HG03108 (cell line): ENCODE measurements around the gene SH3GL1.

Source experiments
- ATAC-seq: cut with Tn5 transposase; IDR thresholded peaks from one replicate; pipeline ENCODE4 v1.9.1; 2021; ENCODE audit warnings: moderate library complexity; ENCODE audit not compliant: unreplicated experiment

SH3GL1 gene

DNA sequence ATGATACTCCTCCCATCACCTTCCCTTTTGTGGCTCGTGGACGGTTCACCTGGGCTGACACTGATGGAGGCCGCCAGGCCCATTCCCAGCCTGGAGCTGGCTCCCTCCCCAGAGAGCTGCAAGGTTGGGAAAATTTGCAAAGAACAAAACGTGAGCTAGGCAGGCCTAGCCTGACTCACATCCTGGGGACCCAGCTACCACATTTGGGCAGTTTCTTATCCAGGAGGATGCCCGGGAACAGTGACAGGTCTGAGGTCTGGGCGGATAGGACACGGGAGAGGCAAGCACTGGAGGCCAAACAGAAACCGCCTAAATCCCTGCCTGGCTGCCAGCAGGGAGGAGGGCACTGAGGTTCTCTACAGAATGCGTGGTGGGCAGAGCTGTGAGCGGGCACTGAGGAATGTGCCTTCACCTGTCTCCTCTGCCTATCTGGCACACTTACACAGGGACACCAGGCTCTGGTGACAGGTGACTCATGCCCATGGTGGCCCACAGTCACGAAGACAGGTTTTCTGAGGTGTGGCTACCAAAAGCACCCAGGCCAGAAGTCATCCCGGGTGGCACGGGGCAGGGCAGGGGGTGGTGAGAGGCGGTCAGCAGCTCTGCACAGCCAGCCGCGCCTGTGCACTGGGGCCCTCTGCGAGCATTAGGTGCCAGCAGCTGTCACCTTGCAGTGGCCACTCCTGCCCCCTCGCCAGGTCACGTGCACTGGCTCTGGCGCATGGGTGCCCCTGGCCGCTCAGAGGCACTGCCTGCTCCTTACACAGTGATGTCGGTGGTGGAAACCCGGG is 23.2 kb downstream of the SH3GL1 start:
- ATAC-seq, result no peak

DNA sequence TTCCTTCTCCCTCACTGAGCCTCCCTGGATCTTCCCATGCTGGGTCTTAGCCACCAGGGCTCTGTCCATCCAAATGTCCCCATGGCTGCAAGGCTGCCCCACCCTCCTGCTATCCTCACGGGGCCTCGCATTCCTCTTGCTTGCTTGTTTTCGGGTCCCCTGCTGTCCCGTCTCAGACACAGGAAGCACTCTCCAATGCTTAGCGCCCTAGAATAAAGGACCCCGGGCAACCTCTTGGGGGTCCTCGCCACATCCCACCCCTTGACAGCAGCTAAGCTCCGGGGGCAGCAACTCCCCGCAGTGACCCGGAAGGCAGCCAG is 23.7 kb downstream of the SH3GL1 start:
- ATAC-seq, result no peak

DNA sequence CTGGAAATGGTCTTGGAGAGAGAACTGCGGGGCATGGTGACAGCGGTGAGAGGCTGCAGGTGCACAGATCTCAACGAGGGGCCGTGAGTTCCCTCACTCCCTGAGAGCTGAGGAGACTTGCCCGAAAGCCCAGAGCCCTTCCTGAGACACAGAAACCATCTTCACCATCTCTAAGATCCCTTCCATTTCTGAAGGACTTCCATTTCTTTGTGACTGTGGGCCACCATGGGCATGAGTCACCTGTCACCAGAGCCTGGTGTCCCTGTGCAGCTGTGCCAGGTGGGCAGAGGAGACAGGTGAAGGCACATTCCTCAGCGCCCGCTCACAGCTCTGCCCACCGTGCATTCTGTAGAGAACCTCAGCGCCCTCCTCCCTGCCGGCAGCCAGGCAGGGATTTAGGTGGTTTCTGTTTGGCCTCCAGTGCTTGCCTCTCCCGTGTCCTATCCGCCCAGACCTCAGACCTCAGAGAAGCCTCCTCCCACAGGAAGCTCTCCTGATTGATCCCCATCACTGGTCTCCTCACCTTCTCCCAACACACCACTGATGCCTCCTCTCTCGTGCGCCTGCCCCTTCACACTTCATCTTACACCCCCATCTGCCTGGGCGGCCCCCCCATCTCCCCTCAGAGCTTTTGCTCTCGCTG is 24.2 kb downstream of the SH3GL1 start:
- ATAC-seq, result peak; percentile 9

- ATAC-seq, result peak; percentile 51
These were observed 25.0 kb downstream of the SH3GL1 start for GRCh38 chr19:4375164-4376027.

DNA sequence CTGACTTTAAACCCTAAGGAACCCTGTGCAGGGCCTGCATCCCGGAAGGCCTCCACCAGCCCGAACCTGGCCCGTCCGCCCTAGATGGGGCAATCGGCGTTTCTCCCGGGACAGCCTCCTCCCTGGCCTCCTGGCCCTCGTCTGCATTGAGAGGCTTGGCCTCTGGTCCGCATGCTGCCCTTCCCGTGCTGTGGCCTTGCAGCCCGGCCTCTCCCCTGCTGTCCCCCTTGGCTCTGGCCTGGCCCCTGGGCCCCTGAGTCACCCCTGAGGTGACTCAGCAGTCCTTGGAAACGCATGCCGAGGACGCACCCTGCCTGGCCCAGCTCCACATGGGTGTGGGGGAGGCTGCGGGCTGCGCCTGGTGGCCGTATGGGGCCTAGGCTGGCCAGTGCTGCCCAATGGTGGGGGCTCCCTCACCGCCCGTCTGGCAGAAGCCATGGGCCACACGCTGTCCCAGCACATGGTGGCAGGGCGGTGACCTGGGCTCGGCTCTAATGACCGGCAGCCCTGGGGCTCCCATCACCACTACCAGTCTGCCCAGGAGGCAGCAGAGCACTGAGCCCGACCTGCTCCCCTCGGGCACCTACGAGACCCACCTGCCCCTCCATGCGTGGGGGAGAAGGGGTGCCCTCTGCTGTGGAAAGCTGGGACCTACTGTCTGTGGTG is 25.7 kb downstream of the SH3GL1 start:
- no peak for ATAC-seq

- ATAC-seq, result no peak
These were observed 26.5 kb downstream of the SH3GL1 start for GRCh38 chr19:4373601-4374497.

DNA sequence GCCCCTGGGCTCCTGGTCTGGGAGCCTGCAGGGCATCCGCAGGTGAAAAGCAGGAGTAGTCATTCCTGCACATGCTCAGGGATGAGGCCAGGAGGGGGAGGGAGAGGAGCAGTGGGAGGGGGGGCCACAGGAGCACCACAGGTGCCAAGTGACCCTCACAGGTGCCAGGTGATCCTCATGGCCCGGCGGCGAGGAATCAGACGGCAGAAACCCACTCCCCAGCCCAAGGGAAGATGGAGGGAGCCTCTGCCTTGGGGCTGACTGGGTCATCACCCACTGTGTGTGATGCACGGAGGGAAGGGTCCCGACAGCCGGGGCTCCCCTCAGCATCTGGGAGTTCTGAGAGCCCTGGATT is 27.4 kb downstream of the SH3GL1 start:
- no peak for ATAC-seq

- no peak for ATAC-seq
These were observed 28.0 kb downstream of the SH3GL1 start for GRCh38 chr19:4372165-4373012.

DNA sequence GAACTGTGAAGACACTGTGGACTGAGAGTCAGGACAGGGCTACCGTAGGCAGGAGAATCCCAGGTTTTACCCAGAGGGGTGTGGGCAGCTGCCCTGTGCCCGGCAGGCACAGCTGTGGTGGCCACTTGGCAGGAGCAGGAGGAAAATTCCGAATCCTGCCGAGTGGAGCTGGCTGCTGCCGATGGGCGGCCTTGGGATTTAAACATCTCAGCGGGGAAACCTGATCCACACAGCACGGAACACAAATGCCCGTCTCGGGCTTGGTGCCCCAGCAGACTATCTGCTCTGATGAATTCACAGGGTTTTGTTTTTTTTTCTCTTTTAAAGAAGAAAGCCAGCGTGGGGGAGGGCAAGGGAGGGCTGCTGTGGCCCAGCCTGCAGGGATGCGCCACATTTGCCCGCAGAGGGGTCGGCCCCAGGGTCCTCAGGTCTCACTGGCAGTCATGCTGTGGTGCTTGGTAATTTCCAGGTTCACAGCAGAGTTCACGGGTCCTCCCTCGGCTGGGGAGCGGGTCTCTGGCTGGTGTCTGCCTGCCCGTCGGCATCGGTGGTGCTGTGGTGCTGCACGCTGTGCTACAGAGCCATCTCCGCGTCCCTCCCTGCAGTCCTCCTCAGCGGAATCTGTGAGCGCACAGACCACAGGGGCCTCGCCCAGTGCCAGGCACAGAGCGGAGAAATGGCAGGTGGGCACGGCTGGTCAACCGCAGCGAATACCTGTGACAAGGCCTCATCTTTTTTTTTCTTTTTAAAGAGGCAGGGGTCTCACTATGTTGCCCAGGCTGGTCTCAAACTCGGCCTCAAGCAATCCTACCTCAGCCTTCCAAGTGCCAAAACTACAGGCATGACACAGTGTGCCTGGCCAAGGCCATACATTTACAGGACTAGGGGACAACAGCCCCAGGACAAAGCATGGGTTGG is 28.8 kb downstream of the SH3GL1 start:
- no peak for ATAC-seq

GRCh38 chr19:4370418-4371041 is 29.8 kb downstream of the SH3GL1 start:
- no peak for ATAC-seq

- ATAC-seq, result no peak
These were observed 30.5 kb downstream of the SH3GL1 start for GRCh38 chr19:4369888-4370260.

DNA sequence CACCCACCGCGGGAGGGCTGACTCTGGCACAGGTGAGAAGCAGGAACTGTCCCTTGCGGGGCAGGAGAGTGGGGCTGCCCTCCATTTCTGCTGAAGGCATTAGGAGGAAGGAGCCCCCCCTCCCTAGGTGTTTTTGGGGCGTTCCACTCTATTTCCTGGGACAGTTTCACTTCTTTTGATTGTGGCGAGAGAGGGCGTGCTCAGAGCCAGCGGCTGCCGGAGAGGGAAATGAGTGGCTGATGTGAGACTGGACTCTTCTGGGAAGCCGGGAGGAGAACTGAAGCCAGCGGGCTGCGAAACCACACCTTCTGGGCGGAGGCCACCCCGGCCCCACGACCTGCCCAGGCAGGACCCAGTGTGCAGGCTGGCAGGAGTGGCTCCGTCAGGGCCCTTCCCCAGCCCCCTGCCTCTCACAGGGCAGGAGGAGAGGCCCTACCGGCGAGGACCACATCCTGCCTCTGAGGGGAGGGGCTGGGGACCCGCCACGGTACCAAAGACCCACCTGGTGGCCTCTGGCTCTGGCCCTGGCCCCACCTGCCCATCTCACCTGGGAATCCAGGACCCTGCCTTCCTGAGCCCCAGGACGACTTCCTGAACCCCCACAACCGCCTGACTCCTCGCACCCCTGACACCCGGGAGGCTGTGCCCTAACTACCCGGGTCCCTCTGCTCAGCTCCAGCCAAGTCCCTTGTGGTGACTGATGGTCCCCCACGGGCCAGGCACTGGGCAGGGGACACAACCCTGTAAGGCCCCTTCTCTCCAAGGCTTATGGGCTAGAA is 31.0 kb downstream of the SH3GL1 start:
- peak; percentile 45 for ATAC-seq

DNA sequence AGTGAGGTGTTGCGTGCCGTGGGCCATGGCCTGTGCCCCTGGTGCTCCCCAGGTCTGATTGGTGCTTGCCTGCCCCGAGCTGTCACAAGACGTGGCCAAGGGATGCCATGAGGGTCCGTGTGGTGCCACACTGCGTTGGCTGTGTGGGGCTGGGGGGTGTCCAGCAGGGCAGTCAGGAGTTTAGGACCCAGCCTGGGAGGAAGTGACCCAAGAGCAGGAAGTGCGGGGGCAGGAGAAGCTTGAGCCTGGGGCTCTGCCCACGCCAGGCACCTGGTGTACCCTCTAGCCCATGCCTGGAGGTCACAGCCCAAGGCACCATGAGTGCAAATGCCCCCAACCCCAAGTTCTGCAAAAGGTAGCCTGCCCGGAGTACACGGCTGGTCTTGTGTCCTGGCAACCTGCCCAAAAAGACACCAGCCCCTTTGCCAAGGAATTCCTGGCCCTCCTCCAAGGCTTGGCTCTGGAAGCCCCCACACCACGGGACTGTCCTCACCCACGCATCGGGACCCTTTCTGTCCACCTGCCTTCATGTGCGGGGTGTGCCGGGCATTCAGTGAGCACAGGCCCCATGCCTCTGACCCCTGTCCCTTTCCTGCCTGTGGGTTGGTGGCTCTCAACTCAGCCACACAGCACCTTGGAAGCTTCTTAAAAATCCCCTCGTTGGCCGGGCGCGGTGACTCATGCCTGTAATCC is 32.1 kb downstream of the SH3GL1 start:
- ATAC-seq, result no peak

GRCh38 chr19:4367781-4368127 is 32.6 kb downstream of the SH3GL1 start:
- no peak for ATAC-seq

GRCh38 chr19:4367336-4367723 is 33.0 kb downstream of the SH3GL1 start:
- no peak for ATAC-seq

DNA sequence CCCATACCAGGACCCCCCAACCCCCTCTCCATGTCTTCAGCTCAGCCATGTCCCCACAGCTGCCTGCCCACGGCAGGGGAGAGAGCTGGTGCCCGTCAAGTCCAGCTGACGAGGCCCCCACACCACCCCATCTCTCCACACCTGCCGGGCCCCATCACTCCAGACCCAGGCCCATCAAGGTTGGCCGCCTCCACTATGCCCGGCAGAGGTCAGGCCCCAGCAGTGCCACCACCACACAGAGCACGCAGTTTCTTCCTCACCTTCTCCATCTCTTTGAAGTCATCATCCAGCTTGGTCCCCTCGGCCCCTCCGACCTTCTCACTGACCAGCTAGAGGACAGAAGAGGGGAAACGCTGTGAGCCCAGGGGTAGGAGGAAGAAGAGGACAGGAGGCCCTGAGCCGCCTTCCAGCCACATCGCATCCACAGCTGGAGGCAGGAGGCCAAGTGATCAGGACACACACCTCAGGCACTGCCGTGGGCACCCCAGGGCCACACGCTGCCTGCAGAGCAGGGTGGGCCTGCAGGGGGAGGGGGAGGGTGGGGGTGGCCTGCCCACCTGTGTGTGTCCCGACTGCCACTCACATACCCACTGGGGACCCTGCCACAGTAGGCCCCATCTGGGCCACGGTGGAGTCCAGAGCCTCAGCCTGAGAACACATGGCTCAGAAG is 33.5 kb downstream of the SH3GL1 start:
- no peak for ATAC-seq
